ENCODE measurements around the gene SLC38A9.

GRCh38 chr5:55584398-55585205 is 127.5 kb downstream of the SLC38A9 start:
- TF ChIP-seq CTCF (IDR thresholded peaks at IDR 0.05; ENCODE audit: low read depth, low read length), result no peak
- TF ChIP-seq EZH2phosphoT487 (IDR thresholded peaks at IDR 0.05; ENCODE audit: low read depth), result no peak

Data from OCI-LY3 (cell line).